NOMO-1 treated with DMSO at 0.1 percent for 48 hours (cell line): ENCODE data around the gene GSTT4.
"Not testable (repeated sequence)": the region's sequence is repeated elsewhere in the genome, so short reads cannot be mapped to it uniquely, and the experiment has no call there.

ENCODE experiments used
- DNase-seq: peaks from one replicate; lab custom pipeline; 2025; ENCODE audit not compliant: unreplicated experiment; lab: John Stamatoyannopoulos, UW

GSTT4 gene

GRCh38 chr22:23954193-23954990 lies 50.9 kb downstream of the GSTT4 start:
- not testable (repeated sequence) for DNase-seq

- DNase-seq = not testable (repeated sequence)
Measured at GRCh38 chr22:23953485-23953884, 51.8 kb downstream of the GSTT4 start.

GRCh38 chr22:23952794-23953405 lies 52.4 kb downstream of the GSTT4 start:
- not testable (repeated sequence) for DNase-seq

GRCh38 chr22:23951383-23951782 lies 53.9 kb downstream of the GSTT4 start:
- DNase-seq = not testable (repeated sequence)

GRCh38 chr22:23949764-23950163 lies 55.5 kb downstream of the GSTT4 start:
- DNase-seq = not testable (repeated sequence)
